Fibroblast of skin of back (primary cell): ENCODE data around the gene PSTPIP2. TPM values are rescaled to one million over a fixed set of nuclear protein-coding genes. Genes with fewer than 3 reads are reported as not detected.
A peak's percentile ranks its signal among the peaks of the same experiment; 100 is the strongest.
"Not testable (repeated sequence)": the region's sequence is repeated elsewhere in the genome, so short reads cannot be mapped to it uniquely, and the experiment has no call there.

Experiments used
- DNase-seq: peaks from one replicate; pipeline ENCODE4 v3.0.0-alpha.2; 2013
- polyA plus RNA-seq, 2 experiments: library from polyadenylated mRNA; unstranded; fragments of 120-200 nt; gene quantifications; one replicate each; pipeline ENCODE4 v1.2.1, GENCODE V29; 2013; ENCODE audit not compliant: insufficient read length in 2 of 2

PSTPIP2 gene
- polyA plus RNA-seq (2013, experiment 1 of 2; ENCODE audit: insufficient read length): 5.1 TPM
- polyA plus RNA-seq (2013, experiment 2 of 2; ENCODE audit: insufficient read length): 5.3 TPM

GRCh38 chr18:46071653-46072375 lies at the start of gene PSTPIP2:
TSS of gene PSTPIP2 (minus strand) at chr18:46072260. CDS start at chr18:46072188, 72 bp downstream.
- DNase-seq: peak; percentile 63

- DNase-seq: no peak
Observed at GRCh38 chr18:46113751-46114150, 41.7 kb upstream of the PSTPIP2 start.

- no peak for DNase-seq
Observed at GRCh38 chr18:46110406-46110805, 38.3 kb upstream of the PSTPIP2 start.

GRCh38 chr18:46109386-46109785 lies 37.3 kb upstream of the PSTPIP2 start:
- no peak for DNase-seq

- DNase-seq: peak; percentile 81
Observed at GRCh38 chr18:46104128-46104911, 32.3 kb upstream of the PSTPIP2 start, which contains the start of gene HAUS1. TSS of gene HAUS1 (plus strand) at chr18:46104385. CDS start at chr18:46104412, 27 bp downstream.

- DNase-seq: no peak
Observed at GRCh38 chr18:46099463-46099862, 27.4 kb upstream of the PSTPIP2 start.

- no peak for DNase-seq
Observed at GRCh38 chr18:46098616-46098933, 26.5 kb upstream of the PSTPIP2 start.

- peak; percentile 84 for DNase-seq
Observed at GRCh38 chr18:46097801-46098615, 25.9 kb upstream of the PSTPIP2 start, which contains the start of gene ATP5F1A. TSS of gene ATP5F1A (minus strand) at chr18:46098296. CDS start at chr18:46098231, 65 bp downstream.

- DNase-seq: no peak
Observed at GRCh38 chr18:46097431-46097800, 25.4 kb upstream of the PSTPIP2 start.

- DNase-seq: no peak
Observed at GRCh38 chr18:46096651-46097300, 24.7 kb upstream of the PSTPIP2 start.

GRCh38 chr18:46095532-46095931 lies 23.5 kb upstream of the PSTPIP2 start:
- DNase-seq: no peak

GRCh38 chr18:46088501-46088900 lies 16.4 kb upstream of the PSTPIP2 start:
- DNase-seq: not testable (repeated sequence)

- DNase-seq: no peak
Observed at GRCh38 chr18:46084431-46084830, 12.4 kb upstream of the PSTPIP2 start.

- DNase-seq: no peak
Observed at GRCh38 chr18:46080156-46080555, 8.1 kb upstream of the PSTPIP2 start.

- DNase-seq: no peak
Observed at GRCh38 chr18:46079336-46079735, 7.3 kb upstream of the PSTPIP2 start.

GRCh38 chr18:46073474-46074331 lies 1.6 kb upstream of the PSTPIP2 start:
- peak; percentile 76 for DNase-seq

GRCh38 chr18:46072959-46073358 lies 899 bp upstream of the PSTPIP2 start:
- DNase-seq: no peak

GRCh38 chr18:46072376-46072867 lies 362 bp upstream of the PSTPIP2 start:
- no peak for DNase-seq

GRCh38 chr18:46070815-46071652 lies 1.0 kb downstream of the PSTPIP2 start:
- no peak for DNase-seq

GRCh38 chr18:46070232-46070631 lies 1.8 kb downstream of the PSTPIP2 start:
- no peak for DNase-seq
